ENCODE results near the gene TMEM150A. TPM values are rescaled to one million over a fixed set of nuclear protein-coding genes. Genes with fewer than 3 reads are reported as not detected.

The TMEM150A gene
- total and polyA plus RNA-seq, 2 of the 13 experiments (the other 11 are each of a cell fraction or from before 2014, with no cell fraction given): 30.1 to 70.4 TPM

GRCh38 chr2:85551698-85552678 lies 50.5 kb downstream of the TMEM150A start (continued):
- TF ChIP-seq, protein P1, sequence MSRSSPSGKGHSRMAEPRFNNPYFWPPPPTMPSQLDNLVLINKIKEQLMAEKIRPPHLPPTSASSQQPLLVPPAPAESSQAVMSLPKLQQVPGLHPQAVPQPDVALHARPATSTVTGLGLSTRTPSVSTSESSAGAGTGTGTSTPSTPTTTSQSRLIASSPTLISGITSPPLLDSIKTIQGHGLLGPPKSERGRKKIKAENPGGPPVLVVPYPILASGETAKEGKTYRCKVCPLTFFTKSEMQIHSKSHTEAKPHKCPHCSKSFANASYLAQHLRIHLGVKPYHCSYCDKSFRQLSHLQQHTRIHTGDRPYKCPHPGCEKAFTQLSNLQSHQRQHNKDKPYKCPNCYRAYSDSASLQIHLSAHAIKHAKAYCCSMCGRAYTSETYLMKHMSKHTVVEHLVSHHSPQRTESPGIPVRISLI (CRISPR knock-in tag; IDR thresholded peaks at IDR 0.05; ENCODE audit: borderline replicate concordance): no peak
- no peak for TF ChIP-seq JUNB (CRISPR knock-in tag; IDR thresholded peaks at IDR 0.05; ENCODE audit: borderline replicate concordance)
- TF ChIP-seq, protein P2, sequence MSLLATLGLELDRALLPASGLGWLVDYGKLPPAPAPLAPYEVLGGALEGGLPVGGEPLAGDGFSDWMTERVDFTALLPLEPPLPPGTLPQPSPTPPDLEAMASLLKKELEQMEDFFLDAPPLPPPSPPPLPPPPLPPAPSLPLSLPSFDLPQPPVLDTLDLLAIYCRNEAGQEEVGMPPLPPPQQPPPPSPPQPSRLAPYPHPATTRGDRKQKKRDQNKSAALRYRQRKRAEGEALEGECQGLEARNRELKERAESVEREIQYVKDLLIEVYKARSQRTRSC (CRISPR knock-in tag; IDR thresholded peaks at IDR 0.05; ENCODE audit: low read depth): no peak
- TF ChIP-seq ZNF670 (CRISPR knock-in tag; IDR thresholded peaks at IDR 0.05; ENCODE audit: borderline replicate concordance): no peak
- TF ChIP-seq XBP1 (CRISPR knock-in tag; IDR thresholded peaks at IDR 0.05): no peak
- TF ChIP-seq HDAC6 (IDR thresholded peaks at IDR 0.05; ENCODE audit: low read depth, low read length): no peak
- no peak for TF ChIP-seq ZNF234 (CRISPR knock-in tag; conservative IDR thresholded peaks at IDR 0.05)
- TF ChIP-seq CAMTA2 (CRISPR knock-in tag; IDR thresholded peaks at IDR 0.05; ENCODE audit: borderline replicate concordance): no peak
- peak; percentile 51; the same call in 1 of the 2 replicates for TF ChIP-seq ZNF331 (CRISPR knock-in tag; IDR thresholded peaks at IDR 0.05)
- TF ChIP-seq KLF6 (CRISPR knock-in tag; IDR thresholded peaks at IDR 0.05): 0 out of 2 replicates have a peak, but pooled peaks have one; percentile 55
- no peak for TF ChIP-seq ZNF546 (CRISPR knock-in tag; conservative IDR thresholded peaks at IDR 0.05)
- no peak for TF ChIP-seq ELF1 (CRISPR knock-in tag; IDR thresholded peaks at IDR 0.05)
- no peak for TF ChIP-seq ZNF883 (CRISPR knock-in tag; IDR thresholded peaks at IDR 0.05; ENCODE audit: not compliant biosample characterization)
- TF ChIP-seq, protein P3, sequence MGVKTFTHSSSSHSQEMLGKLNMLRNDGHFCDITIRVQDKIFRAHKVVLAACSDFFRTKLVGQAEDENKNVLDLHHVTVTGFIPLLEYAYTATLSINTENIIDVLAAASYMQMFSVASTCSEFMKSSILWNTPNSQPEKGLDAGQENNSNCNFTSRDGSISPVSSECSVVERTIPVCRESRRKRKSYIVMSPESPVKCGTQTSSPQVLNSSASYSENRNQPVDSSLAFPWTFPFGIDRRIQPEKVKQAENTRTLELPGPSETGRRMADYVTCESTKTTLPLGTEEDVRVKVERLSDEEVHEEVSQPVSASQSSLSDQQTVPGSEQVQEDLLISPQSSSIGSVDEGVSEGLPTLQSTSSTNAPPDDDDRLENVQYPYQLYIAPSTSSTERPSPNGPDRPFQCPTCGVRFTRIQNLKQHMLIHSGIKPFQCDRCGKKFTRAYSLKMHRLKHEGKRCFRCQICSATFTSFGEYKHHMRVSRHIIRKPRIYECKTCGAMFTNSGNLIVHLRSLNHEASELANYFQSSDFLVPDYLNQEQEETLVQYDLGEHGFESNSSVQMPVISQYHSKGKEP (CRISPR knock-in tag; IDR thresholded peaks at IDR 0.05): no peak
- no peak for TF ChIP-seq U2AF1 (optimal IDR thresholded peaks at IDR 0.05; ENCODE audit: low read depth, low read length)
- TF ChIP-seq TCF7L2 (IDR thresholded peaks at IDR 0.05; ENCODE audit: low read depth, low read length): no peak
- no peak for TF ChIP-seq ZNF414 (CRISPR knock-in tag; IDR thresholded peaks at IDR 0.05)
- no peak for TF ChIP-seq WIZ (CRISPR knock-in tag; IDR thresholded peaks at IDR 0.05)
- TF ChIP-seq, protein P4, sequence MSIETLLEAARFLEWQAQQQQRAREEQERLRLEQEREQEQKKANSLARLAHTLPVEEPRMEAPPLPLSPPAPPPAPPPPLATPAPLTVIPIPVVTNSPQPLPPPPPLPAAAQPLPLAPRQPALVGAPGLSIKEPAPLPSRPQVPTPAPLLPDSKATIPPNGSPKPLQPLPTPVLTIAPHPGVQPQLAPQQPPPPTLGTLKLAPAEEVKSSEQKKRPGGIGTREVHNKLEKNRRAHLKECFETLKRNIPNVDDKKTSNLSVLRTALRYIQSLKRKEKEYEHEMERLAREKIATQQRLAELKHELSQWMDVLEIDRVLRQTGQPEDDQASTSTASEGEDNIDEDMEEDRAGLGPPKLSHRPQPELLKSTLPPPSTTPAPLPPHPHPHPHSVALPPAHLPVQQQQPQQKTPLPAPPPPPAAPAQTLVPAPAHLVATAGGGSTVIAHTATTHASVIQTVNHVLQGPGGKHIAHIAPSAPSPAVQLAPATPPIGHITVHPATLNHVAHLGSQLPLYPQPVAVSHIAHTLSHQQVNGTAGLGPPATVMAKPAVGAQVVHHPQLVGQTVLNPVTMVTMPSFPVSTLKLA (IDR thresholded peaks at IDR 0.05): no peak
- TF ChIP-seq MBNL3 (CRISPR knock-in tag; conservative IDR thresholded peaks at IDR 0.05): no peak
- no peak for TF ChIP-seq PREB (CRISPR knock-in tag; IDR thresholded peaks at IDR 0.05)
- TF ChIP-seq TP53 (CRISPR knock-in tag; conservative IDR thresholded peaks at IDR 0.05): no peak
- 0 out of 2 replicates have a peak, but pooled peaks have one; percentile 39 for TF ChIP-seq SNAPC2 (CRISPR knock-in tag; IDR thresholded peaks at IDR 0.05)
